Glutamatergic neuron (in vitro differentiated cells): ENCODE results near the gene NOP16. TPM values are rescaled to one million over a fixed set of nuclear protein-coding genes. Genes with fewer than 3 reads are reported as not detected.

Experiments
- DNase-seq: peaks from one replicate; pipeline ENCODE4 v3.0.0; 2022
- H3K27ac Mint-ChIP-seq: one replicate; pipeline ENCODE4 v1.8.0; 2020; ENCODE audit warnings: mild to moderate bottlenecking, mixed read lengths, inconsistent platforms; ENCODE audit not compliant: unreplicated experiment
- H3K27me3 Mint-ChIP-seq: one replicate; pipeline ENCODE4 v1.8.0; 2020; ENCODE audit warnings: mild to moderate bottlenecking, moderate library complexity, mixed read lengths, inconsistent platforms; ENCODE audit not compliant: unreplicated experiment
- H3K36me3 Mint-ChIP-seq: one replicate; pipeline ENCODE4 v1.8.0; 2020; ENCODE audit warnings: mild to moderate bottlenecking, mixed read lengths, inconsistent platforms; ENCODE audit not compliant: unreplicated experiment
- H3K4me1 Mint-ChIP-seq: one replicate; pipeline ENCODE4 v1.8.0; 2020; ENCODE audit warnings: mild to moderate bottlenecking, low read depth, mixed read lengths, inconsistent platforms; ENCODE audit not compliant: unreplicated experiment
- H3K4me3 Mint-ChIP-seq: one replicate; pipeline ENCODE4 v1.8.0; 2020; ENCODE audit warnings: mild to moderate bottlenecking, mixed read lengths, inconsistent platforms; ENCODE audit not compliant: unreplicated experiment
- H3K9me3 Mint-ChIP-seq: one replicate; pipeline ENCODE4 v1.8.0; 2020; ENCODE audit warnings: mild to moderate bottlenecking, moderate library complexity, mixed read lengths, inconsistent platforms; ENCODE audit not compliant: unreplicated experiment
- total RNA-seq: library from RNA; stranded (reverse); fragmentation: NEBNext Ultra II Directional; extraction: Animal tissue kit (Norgen Biotek cat#: 25700); gene quantifications from one replicate; pipeline ENCODE4 v1.2.1, GENCODE V29; 2021; ENCODE audit not compliant: unreplicated experiment
- TF ChIP-seq, protein P1 (sequence below): fragments of 200-600 bp; sonication (generic); IDR thresholded peaks from one replicate; pipeline ENCODE4 v1.5.0; 2021; ENCODE audit not compliant: partially characterized antibody, unreplicated experiment

The NOP16 gene
- total RNA-seq, 1 donor from 2014 or later = 18.6 TPM

GRCh38 chr5:176397736-176398420 lies 9.5 kb upstream of the NOP16 start:
- peaks cover 2% of the 10 kb centered on the region for H3K9me3 Mint-ChIP-seq

DNA sequence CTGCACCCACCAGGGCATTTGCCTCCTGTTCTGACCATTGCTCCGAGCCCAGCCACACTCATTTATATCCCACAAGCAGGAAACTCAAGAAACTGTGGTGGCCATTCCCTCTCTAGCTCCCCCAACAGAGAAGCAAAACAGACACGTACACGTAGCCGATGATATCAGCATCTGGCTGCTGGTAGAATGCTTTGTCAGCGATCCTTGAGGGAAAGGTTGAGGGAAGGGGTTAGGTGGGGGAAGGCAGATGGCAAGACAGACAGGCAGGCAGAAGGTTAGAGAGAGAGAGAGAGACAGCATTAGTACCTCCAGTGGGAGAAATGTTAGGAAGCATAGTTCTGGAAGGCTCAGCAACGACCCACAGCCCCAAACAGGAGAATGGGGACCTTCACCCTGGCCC lies 7.9 kb upstream of the NOP16 start:
- H3K27me3 Mint-ChIP-seq = peaks cover 5% of the 10 kb centered on the region
- DNase-seq = no peak

More at GRCh38 chr5:176397736-176398420, 9.5 kb upstream of the NOP16 start:
- H3K4me3 Mint-ChIP-seq = no peak overlapping the region
- H3K4me1 Mint-ChIP-seq = peaks cover 33% of the 10 kb centered on the region
- no peaks in the 10 kb centered on the region for H3K36me3 Mint-ChIP-seq
- TF ChIP-seq, protein P1, sequence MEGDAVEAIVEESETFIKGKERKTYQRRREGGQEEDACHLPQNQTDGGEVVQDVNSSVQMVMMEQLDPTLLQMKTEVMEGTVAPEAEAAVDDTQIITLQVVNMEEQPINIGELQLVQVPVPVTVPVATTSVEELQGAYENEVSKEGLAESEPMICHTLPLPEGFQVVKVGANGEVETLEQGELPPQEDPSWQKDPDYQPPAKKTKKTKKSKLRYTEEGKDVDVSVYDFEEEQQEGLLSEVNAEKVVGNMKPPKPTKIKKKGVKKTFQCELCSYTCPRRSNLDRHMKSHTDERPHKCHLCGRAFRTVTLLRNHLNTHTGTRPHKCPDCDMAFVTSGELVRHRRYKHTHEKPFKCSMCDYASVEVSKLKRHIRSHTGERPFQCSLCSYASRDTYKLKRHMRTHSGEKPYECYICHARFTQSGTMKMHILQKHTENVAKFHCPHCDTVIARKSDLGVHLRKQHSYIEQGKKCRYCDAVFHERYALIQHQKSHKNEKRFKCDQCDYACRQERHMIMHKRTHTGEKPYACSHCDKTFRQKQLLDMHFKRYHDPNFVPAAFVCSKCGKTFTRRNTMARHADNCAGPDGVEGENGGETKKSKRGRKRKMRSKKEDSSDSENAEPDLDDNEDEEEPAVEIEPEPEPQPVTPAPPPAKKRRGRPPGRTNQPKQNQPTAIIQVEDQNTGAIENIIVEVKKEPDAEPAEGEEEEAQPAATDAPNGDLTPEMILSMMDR = no peak
- H3K27me3 Mint-ChIP-seq = peaks cover 9% of the 10 kb centered on the region
- peak overlapping the region; percentile 59 for H3K27ac Mint-ChIP-seq
- no peak for DNase-seq

DNA sequence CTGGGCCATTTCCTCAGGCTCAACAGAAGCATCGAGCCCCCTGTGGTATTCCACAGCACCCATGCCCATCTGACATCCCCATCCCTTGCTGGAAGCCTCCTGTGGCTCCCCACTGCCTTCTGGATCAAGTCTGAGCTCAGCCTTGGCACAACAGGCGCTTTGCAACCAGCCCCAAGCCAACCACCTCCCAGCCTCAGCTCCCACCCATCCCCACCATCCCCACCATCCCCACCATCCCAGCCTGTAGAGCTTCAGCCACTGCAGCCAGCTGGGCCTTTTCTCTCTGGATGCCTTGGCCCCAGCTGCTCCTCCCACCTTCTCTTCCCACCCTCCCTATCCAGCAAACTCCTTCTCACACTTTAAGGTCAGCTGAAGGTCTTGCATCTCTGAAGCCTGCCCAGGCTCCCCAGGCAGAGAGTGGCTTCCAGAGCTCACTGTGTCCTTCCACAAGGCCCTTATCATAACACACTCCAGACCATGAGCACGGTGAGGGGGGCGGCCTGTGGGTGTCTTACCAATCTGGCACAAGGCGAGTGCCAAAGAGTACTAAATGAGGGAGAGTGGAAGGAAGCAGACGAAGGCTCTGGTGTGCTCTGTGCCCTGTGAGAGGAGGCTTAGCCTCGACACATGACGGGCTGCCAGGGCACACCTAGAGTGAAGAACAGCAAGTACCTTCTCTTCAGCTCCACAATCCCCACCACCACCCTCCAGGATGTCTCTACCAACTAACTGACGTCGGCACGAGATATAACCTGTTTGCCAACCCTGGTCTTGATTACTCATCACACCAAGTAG lies 6.7 kb upstream of the NOP16 start:
- DNase-seq = no peak
- Mint-ChIP-seq H3K4me1 (peaks cover 17% of the 10 kb centered on the region), H3K36me3 (no peaks in the 10 kb centered on the region), H3K27me3 (peaks cover 5% of the 10 kb centered on the region), H3K9me3 (peaks cover 2% of the 10 kb centered on the region), H3K4me3 (no peak overlapping the region), H3K27ac (no peak overlapping the region)
- TF ChIP-seq, protein P1 = no peak

More for the DNA sequence above, 7.9 kb upstream of the NOP16 start:
- Mint-ChIP-seq H3K27ac (peak overlapping the region; percentile 83), H3K36me3 (no peaks in the 10 kb centered on the region), H3K9me3 (peaks cover 2% of the 10 kb centered on the region), H3K4me3 (peak overlapping the region; percentile 40), H3K4me1 (peaks cover 21% of the 10 kb centered on the region)
- TF ChIP-seq, protein P1 = no peak

DNA sequence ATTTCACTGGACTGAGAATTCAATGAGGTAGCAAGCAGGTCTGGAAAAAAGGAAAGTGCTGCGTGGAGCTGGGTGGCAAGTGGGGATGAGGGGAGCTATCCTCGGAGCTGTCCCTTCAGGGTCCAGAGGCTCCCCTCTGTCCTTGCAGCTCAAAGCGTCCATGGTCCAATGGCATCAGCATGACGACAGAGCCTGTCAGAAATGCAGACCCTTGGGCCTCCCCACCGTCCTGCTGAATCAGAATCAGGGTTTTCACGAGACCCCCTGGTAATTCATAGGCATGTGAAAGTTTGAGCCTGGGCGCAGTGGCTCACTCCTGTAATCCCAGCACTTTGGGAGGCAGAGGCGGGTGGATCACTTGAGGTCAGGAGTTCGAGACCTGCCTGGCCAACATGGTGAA lies 5.7 kb upstream of the NOP16 start:
- peaks cover 7% of the 10 kb centered on the region for H3K27me3 Mint-ChIP-seq
- H3K36me3 Mint-ChIP-seq = no peaks in the 10 kb centered on the region
- peaks cover 1% of the 10 kb centered on the region for H3K9me3 Mint-ChIP-seq
- TF ChIP-seq, protein P1 = no peak
- H3K27ac Mint-ChIP-seq = no peak overlapping the region
- no peak for DNase-seq
- no peak overlapping the region for H3K4me3 Mint-ChIP-seq
- H3K4me1 Mint-ChIP-seq = peaks cover 19% of the 10 kb centered on the region

DNA sequence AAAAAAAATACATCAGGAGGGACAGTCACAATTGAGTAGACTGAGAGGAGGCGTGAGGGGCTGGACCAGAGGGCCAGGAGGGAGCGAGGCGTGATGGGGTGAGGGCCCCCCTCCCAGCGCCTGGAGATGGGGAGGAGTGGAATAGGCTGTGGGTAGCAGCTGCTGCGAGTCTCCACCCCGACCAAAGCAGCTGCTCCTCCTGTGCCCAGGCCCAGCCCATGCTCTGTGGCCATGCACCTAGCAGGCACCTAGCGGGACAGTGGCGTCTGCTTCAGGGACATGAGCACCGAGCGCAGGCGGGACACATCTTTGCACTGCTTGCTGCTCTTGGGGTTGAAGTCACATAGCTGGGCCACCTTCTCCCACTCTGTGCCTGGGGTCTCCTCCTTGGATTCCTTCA lies 4.1 kb upstream of the NOP16 start:
- no peak overlapping the region for H3K4me3 Mint-ChIP-seq
- TF ChIP-seq, protein P1 = no peak
- peaks cover 11% of the 10 kb centered on the region for H3K9me3 Mint-ChIP-seq
- H3K27ac Mint-ChIP-seq = no peak overlapping the region
- H3K36me3 Mint-ChIP-seq = no peaks in the 10 kb centered on the region
- H3K4me1 Mint-ChIP-seq = peaks cover 18% of the 10 kb centered on the region
- DNase-seq = no peak
- peaks cover 11% of the 10 kb centered on the region for H3K27me3 Mint-ChIP-seq
